ENCODE data around the gene MSS51. TPM values are rescaled to one million over a fixed set of nuclear protein-coding genes. Genes with fewer than 3 reads are reported as not detected.

The MSS51 gene
- total and polyA plus RNA-seq, 3 donors from 2014 or later, result 1.9 to 6.0 (median 3.5) TPM

DNA sequence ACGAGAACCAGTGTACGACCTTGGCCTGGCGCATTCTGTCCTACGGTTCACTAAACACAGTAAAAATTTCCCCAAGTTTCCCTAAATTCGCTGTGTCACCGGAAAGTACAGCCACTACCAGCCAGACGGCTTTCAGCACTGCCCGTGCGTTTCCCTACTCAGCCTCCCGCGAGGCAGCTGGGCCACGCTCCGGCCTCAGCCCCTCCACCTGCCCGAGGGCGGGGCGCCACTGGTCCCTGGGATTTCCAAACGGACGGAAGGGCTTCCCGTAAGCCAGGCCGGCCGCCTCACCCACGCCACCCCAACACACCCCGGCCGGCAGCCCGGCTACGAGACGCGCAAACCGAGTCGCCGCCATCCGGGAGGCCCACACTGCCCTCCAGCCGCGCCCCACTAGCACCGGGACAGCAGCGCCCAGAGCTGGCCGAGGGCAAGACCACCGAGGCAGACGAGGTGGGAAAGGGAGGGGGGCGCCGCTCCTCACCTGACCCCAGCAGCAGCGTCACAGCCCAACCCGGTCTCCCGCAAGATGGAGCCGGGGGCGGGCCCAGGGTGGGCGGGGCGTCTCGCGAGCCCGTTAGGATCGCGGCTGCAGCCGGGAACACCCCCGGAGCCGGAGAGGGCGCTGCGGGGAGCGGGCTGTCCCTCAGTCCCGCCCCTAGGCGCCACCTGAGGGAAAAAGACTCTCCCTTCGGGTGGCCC, 19.7 kb downstream of the MSS51 start, which contains the start of gene ANXA7:
TSS of gene ANXA7 (minus strand) at position 531 of the 702 bp plus-strand sequence. CDS start 13,202 bp downstream, outside the sequence.
- Histone ChIP-seq H3K9me3 (no peaks in the 10 kb centered on the region), H3K27me3 (no peaks in the 10 kb centered on the region), H3K27ac (peak within 1 kb of the TSS; percentile 97 to 98), H3K4me3 (peak within 1 kb of the TSS; percentile 89 to 95), H3K36me3 (ENCODE audit: low read depth, missing control alignments) (no peaks in the 10 kb centered on the region), H3K4me1 (peaks cover 8% of the 10 kb centered on the region)
- DNase-seq, result peak; percentile 95
- intact Hi-C loops (cut with DNase I; ENCODE audit: low total_unique reads), result no loop called here
- no peak for TF ChIP-seq POLR2A (IDR thresholded peaks at IDR 0.05)
- TF ChIP-seq, protein P1, sequence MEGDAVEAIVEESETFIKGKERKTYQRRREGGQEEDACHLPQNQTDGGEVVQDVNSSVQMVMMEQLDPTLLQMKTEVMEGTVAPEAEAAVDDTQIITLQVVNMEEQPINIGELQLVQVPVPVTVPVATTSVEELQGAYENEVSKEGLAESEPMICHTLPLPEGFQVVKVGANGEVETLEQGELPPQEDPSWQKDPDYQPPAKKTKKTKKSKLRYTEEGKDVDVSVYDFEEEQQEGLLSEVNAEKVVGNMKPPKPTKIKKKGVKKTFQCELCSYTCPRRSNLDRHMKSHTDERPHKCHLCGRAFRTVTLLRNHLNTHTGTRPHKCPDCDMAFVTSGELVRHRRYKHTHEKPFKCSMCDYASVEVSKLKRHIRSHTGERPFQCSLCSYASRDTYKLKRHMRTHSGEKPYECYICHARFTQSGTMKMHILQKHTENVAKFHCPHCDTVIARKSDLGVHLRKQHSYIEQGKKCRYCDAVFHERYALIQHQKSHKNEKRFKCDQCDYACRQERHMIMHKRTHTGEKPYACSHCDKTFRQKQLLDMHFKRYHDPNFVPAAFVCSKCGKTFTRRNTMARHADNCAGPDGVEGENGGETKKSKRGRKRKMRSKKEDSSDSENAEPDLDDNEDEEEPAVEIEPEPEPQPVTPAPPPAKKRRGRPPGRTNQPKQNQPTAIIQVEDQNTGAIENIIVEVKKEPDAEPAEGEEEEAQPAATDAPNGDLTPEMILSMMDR (IDR thresholded peaks at IDR 0.05), result peak in 1 of 3 experiments; percentile 17
- 0 to 1% methylated on average over 19 to 59 of the region's 62 CpGs for WGBS, 2 donors

DNA sequence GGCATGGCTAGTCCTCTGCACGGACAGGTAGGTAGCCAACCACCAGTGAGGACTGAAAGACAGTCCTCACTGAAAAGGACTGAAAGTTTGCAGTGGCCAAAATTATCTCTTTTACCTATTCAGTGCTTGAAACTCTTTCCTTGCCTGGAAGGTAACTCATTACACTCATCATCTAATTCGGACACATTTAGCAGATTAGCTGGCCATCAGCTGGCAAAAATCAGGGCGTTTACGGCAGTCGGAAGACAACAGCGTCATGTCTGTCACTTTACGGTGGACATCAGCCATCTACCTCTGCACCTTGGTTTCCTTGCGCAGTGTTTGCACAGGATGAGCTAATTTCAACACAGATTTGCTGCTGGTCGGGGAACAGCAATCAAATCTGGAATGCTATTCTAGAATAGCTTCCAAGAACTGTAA, 20.2 kb downstream of the MSS51 start:
- intact Hi-C loops (cut with DNase I; ENCODE audit: low total_unique reads), result no loop called here
- TF ChIP-seq, protein P1 (IDR thresholded peaks at IDR 0.05), result no peak
- TF ChIP-seq POLR2A (IDR thresholded peaks at IDR 0.05), result no peak
- Histone ChIP-seq H3K27me3 (no peaks in the 10 kb centered on the region), H3K36me3 (ENCODE audit: low read depth, missing control alignments) (no peaks in the 10 kb centered on the region), H3K4me1 (peaks cover 8% of the 10 kb centered on the region), H3K9me3 (no peaks in the 10 kb centered on the region), H3K27ac (peak overlapping the region; percentile 97 to 98), H3K4me3 (peak overlapping the region; percentile 89 to 95)
- 0% methylated on average over 9 of the region's 9 CpGs for WGBS, 2 donors
- DNase-seq, result peak; percentile 47

DNA sequence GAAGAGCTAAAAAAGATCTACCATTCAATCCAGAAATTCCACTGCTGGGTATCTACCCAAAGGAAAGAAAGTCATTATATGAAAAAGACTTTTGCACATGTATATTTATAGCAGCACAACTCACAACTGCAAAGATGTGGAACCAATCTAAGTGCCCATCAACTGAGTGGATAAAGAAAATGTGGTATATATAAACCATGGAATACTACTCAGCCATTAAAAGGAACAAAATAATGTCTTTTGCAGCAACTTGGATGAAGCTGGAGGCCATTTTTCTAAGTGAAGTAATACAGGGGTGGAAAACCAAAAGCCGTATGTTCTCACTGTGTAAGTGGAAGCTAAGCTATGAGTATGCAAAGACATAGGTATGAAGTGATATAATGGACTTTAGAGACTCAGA, 22.5 kb downstream of the MSS51 start:
- no peaks in the 10 kb centered on the region for H3K9me3 ChIP-seq
- peaks cover 8% of the 10 kb centered on the region for H3K4me1 ChIP-seq
- WGBS, 2 donors, result 79 to 86% methylated on average over 1 of the region's 1 CpG
- no peaks in the 10 kb centered on the region for H3K27me3 ChIP-seq
- H3K4me3 ChIP-seq, result no peak overlapping the region
- no peak overlapping the region for H3K27ac ChIP-seq
- TF ChIP-seq, protein P1 (IDR thresholded peaks at IDR 0.05), result no peak
- TF ChIP-seq POLR2A (IDR thresholded peaks at IDR 0.05), result no peak
- H3K36me3 ChIP-seq (ENCODE audit: low read depth, missing control alignments), result no peaks in the 10 kb centered on the region
- intact Hi-C loops (cut with DNase I; ENCODE audit: low total_unique reads), result no loop called here
- no peak for DNase-seq

DNA sequence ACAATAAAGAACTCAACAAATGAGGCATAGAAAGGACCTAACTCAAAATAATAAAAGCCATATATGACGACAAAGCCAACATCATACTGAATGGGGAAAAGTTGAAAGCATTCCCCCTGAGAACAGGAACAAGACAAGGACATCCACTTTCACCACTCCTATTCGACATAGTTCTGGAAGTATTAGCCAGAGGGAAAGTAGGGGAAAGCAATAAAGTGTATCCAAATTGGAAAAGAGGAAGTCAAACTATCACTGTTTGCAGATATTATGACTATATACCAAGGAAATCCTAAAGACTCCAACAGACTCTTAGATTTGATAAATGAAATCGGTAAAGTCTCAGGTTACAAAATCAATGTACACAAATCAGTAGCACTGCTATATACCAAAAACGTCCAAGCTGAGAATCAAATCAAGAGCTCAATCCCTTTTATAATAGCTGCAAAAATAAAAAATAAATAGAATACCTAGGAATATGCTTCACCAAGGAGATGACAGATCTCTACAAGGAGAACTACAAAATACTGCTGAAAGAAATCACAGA, 24.3 kb downstream of the MSS51 start:
- no peak for TF ChIP-seq POLR2A (IDR thresholded peaks at IDR 0.05)
- TF ChIP-seq, protein P1 (IDR thresholded peaks at IDR 0.05), result no peak
- Histone ChIP-seq H3K4me1 (peaks cover 5% of the 10 kb centered on the region), H3K27me3 (no peaks in the 10 kb centered on the region), H3K27ac (no peak overlapping the region), H3K36me3 (ENCODE audit: low read depth, missing control alignments) (no peaks in the 10 kb centered on the region), H3K9me3 (no peaks in the 10 kb centered on the region), H3K4me3 (no peak overlapping the region)
- 75 to 76% methylated on average over 4 of the region's 4 CpGs for WGBS, 2 donors
- DNase-seq, result no peak
- intact Hi-C loops (cut with DNase I; ENCODE audit: low total_unique reads), result no loop called here
